22Rv1 (cell line): ENCODE data around the gene SLCO3A1.

Source experiments
- H3K27ac ChIP-seq: fragments of 450-650 bp; 2 replicates; pipeline ENCODE4 v1.5.1; 2017
- ZFX ChIP-seq: fragments of 450-650 bp; IDR thresholded peaks from 2 replicates; pipeline ENCODE4 v1.6.1; 2017; ENCODE audit warnings: antibody characterized with exemption, borderline replicate concordance
- TF ChIP-seq, protein P1 (sequence below): fragments of 450-650 bp; IDR thresholded peaks from 2 replicates; pipeline ENCODE4 v1.5.1; 2017; ENCODE audit warnings: mild to moderate bottlenecking

The SLCO3A1 gene

DNA sequence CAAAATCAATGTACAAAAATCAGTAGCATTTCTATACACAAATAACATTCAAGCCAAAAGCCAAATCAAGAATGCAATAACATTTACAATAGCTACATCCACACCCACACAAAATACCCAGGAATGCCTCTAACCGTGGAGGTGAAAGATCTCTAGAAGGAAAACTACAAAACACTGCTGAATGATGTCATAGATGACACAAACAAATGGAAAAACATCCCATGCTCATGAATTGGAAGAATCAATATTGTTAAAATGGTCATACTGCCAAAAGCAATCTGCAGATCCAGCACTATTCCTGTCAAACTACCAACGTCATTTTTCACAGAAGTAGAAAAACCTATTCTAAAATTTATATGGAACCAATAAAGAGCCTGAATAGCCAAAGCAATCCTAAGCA lies 143.7 kb downstream of the SLCO3A1 start:
- TF ChIP-seq, protein P1, sequence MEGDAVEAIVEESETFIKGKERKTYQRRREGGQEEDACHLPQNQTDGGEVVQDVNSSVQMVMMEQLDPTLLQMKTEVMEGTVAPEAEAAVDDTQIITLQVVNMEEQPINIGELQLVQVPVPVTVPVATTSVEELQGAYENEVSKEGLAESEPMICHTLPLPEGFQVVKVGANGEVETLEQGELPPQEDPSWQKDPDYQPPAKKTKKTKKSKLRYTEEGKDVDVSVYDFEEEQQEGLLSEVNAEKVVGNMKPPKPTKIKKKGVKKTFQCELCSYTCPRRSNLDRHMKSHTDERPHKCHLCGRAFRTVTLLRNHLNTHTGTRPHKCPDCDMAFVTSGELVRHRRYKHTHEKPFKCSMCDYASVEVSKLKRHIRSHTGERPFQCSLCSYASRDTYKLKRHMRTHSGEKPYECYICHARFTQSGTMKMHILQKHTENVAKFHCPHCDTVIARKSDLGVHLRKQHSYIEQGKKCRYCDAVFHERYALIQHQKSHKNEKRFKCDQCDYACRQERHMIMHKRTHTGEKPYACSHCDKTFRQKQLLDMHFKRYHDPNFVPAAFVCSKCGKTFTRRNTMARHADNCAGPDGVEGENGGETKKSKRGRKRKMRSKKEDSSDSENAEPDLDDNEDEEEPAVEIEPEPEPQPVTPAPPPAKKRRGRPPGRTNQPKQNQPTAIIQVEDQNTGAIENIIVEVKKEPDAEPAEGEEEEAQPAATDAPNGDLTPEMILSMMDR: no peak
- TF ChIP-seq ZFX: no peak

DNA sequence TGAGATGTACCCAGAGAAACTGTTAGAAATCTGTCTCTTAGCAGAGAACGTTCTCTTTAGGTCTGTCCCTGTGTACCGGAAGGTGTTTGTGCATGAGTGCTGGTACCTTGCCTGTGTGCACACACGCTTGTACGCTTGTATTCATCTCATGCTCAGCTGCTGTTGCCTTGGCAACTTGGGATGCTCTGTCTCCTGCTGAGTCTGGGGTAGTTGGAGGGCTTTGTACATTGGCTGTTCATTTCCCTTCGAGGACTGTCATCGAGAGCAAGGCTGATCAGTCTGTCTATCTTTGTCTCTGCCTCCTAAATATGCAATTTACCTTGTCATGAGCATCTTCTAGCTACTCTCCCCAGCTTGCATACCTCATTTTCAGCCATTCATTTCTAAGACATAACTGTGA lies 147.2 kb downstream of the SLCO3A1 start:
- TF ChIP-seq, protein P1: no peak
- TF ChIP-seq ZFX: no peak
- H3K27ac ChIP-seq: no peak overlapping the region

More for the DNA sequence above, 143.7 kb downstream of the SLCO3A1 start:
- H3K27ac ChIP-seq: no peak overlapping the region

DNA sequence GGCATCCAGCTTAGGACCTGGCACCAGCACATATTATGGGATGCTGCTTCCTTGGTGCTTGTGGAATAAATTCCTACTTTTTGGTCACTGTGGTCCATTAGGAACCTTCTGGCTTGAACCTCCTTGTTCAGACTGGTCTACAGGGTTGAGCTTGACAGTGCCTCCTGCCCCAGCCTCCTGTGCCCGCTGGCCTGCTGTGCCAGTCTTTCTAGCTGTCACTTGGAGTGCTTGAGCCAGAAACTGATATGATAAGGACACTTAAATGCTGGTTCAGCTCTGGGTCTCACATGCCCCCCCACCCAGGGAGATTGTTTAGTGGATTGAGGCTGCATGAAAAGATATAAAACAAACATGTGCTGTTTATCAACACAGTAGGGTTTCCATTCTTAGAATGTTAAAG lies 147.8 kb downstream of the SLCO3A1 start:
- H3K27ac ChIP-seq: no peak overlapping the region
- TF ChIP-seq ZFX: no peak
- TF ChIP-seq, protein P1: no peak

DNA sequence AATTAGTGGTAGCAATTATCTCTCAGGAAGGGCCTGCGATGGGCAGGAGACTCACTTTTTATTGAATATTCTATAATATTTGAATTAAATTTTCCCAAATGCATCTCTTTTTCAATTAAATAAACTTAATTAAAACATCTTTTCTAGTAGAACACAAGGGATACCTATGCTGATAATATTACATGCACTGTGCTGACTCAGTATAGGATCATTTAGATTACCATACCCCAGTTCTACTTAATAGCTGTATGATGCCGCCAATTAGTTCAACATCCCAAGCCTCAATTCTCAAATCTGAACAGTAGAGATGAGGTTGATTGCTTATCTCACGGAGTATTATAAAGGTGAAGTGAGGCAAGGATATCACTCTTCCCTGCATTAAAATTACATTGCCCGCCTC lies 149.2 kb downstream of the SLCO3A1 start:
- TF ChIP-seq, protein P1: no peak
- TF ChIP-seq ZFX: no peak
- H3K27ac ChIP-seq: no peak overlapping the region

DNA sequence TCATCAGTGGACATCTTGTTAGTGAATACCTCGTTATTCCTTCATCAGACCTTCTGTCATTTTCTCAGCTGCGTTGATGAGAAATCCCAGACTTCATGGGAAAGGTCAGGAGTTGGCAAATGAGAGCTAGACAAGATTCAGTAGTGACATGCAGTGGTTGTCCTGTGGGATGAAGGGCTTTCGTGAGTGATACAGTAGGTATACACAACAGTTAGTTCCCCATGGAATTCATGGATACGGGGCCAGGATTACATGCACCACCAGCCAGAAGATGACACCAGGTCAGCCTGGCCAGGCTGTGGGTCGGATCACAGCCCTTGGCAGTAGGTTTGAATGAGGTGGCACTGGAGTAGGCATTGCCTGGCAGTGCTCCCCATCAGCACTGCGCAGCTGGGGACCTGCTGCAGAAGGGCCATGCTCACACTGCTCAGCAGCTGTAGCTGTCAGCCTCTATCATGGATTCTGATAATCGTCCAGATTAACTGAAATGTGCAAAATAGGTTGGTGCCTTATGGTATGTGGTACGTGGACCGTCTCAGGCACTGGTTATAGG lies 150.1 kb downstream of the SLCO3A1 start:
- TF ChIP-seq, protein P1: no peak
- no peak for TF ChIP-seq ZFX
- no peak overlapping the region for H3K27ac ChIP-seq

DNA sequence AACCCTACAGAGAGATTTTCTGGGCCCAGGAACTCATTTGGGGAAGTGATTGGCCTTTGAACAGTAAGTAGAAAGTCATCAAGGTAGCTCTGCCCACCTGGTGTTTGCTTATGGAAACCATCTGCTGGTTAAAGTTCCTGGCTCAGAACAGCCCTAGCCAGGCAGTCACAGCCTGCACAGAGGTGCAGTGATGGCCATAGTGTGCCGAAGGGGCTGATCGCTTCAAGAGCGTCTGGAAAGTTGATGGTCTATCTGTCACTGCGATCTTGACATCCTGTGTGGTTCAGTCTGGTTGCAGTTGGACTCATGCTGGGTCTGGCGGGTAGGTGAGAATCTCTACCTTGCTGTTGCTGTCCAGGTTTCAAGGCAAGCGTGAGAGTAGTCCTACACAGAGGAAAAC lies 151.6 kb downstream of the SLCO3A1 start:
- H3K27ac ChIP-seq: no peak overlapping the region
- TF ChIP-seq ZFX: no peak
- TF ChIP-seq, protein P1: no peak

DNA sequence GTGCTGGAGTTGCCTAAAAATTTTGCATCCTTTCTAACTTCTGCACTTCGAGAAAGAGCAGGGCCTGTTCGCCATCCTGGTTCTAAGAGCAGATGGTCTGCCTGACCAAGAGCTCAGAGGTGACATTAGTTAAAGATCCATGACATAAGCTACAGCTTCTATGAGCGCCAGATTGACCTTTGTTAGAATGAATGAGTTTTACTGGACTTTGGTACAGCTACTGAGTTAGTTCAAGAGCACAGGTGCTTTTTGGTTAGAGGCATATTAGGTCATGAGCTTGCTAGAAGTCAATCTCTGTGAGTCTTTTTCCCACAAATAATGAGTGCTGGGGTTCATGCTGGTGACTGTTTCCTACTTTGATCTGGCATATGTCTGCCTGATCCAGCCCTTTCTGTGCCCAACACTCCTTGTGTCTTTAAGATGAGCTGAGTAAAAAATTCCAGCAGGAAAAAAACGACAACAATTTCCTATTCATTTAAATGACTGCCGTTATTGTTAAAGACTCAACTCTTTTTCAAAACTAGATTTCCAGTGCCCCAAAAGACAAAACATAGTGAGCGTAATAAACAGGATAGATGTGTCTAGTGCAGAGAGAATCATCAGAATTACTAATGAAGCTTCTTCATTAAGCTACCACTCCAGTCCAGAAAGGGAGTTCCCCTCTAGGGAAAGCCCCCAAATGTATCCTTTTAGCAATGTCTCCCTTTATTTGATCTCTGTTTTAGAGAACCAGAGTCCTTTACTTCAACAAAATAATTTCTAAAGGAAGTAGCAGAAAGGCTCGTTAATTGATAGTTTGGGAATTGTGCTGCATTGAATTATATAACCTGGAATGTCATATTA lies 152.9 kb downstream of the SLCO3A1 start:
- H3K27ac ChIP-seq: no peak overlapping the region
- TF ChIP-seq ZFX: no peak
- TF ChIP-seq, protein P1: no peak
